GM12878 (cell line): ENCODE results near the gene TTLL11. TPM values are rescaled to one million over a fixed set of nuclear protein-coding genes. Genes with fewer than 3 reads are reported as not detected.

Experiments used
- ATAC-seq: fragments of 200-7000 bp; cut with Tn5 transposase; 3 replicates; pipeline ENCODE4 v1.9.1; 2020; ENCODE audit warnings: mild to moderate bottlenecking, moderate library complexity
- BruUV-seq: library from RNA; stranded (reverse); fragments of 400-500 nt; replicated peaks from 2 replicates; lab custom pipeline; 2021; lab: Mats Ljungman, UMichigan
- CTCF ChIA-PET: fragments of 300-600 bp; sonication (Branson Sonifier 250); formaldehyde crosslinking; extraction: SDS; loops from one replicate; lab custom pipeline; 2021; ENCODE audit warnings: inconsistent platforms; lab: Yijun Ruan, JAX
- POLR2A ChIA-PET: fragments of 350-600 bp; formaldehyde crosslinking; extraction: SDS; loops from one replicate; lab custom pipeline; 2021; ENCODE audit warnings: inconsistent platforms; lab: Charles Lee
- RAD21 ChIA-PET: fragments of 300-600 bp; sonication (Branson Sonifier 250); formaldehyde crosslinking; loops from one replicate; lab custom pipeline; 2023; ENCODE audit warnings: antibody characterized with exemption; ENCODE audit not compliant: unreplicated experiment; lab: Charles Lee
- SMC1A ChIA-PET: fragments of 300-600 bp; sonication (Branson Sonifier 250); formaldehyde crosslinking; loops from one replicate; lab custom pipeline; 2023; ENCODE audit not compliant: unreplicated experiment, uncharacterized antibody; lab: Charles Lee
- DNase-seq: peaks from one replicate; pipeline ENCODE4 v3.0.0-alpha.2; 2011; ENCODE audit warnings: low read depth, low spot score
- FAIRE-seq: peaks from 3 replicates; lab custom pipeline; 2011; peaks lifted over from hg19 to GRCh38; lab: Jason Lieb, UNC
- H2AFZ ChIP-seq: 2 replicates; pipeline ENCODE4 v1.6.0; 2011; ENCODE audit warnings: low read depth, low read length, control low read depth; ENCODE audit not compliant: control insufficient read depth
- H3K27ac ChIP-seq: 2 replicates; pipeline ENCODE4 v1.5.1; 2011; ENCODE audit warnings: control low read depth; ENCODE audit not compliant: control insufficient read depth, insufficient read depth
- H3K27me3 ChIP-seq, 2 experiments: replicated peaks in 1 of 2; 2 replicates each; pipeline versions ENCODE4 v1.6.0 to v1.6.1; 2011; ENCODE audit warnings: low read length in 1 of 2; ENCODE audit not compliant: control insufficient read depth in 2 of 2, insufficient read depth in 2 of 2
- H3K36me3 ChIP-seq, 2 experiments: 2 replicates each; pipeline ENCODE4 v1.5.1; 2011; ENCODE audit warnings: low read length in 1 of 2; ENCODE audit not compliant: control insufficient read depth in 2 of 2, insufficient read depth in 2 of 2
- H3K4me1 ChIP-seq: 2 replicates; pipeline ENCODE4 v1.6.1; 2011; ENCODE audit warnings: mild to moderate bottlenecking, low read length, moderate library complexity, mixed read lengths; ENCODE audit not compliant: control insufficient read depth, insufficient read depth
- H3K4me2 ChIP-seq: 2 replicates; pipeline ENCODE4 v1.6.0; 2011; ENCODE audit warnings: control low read depth; ENCODE audit not compliant: control insufficient read depth, insufficient read depth
- H3K4me3 ChIP-seq: fragments of 200-600 bp; sonication (generic); 2 replicates; pipeline ENCODE4 v1.5.1; 2016
- H3K79me2 ChIP-seq: 2 replicates; pipeline ENCODE4 v1.6.0; 2011; ENCODE audit warnings: low read length; ENCODE audit not compliant: control insufficient read depth, insufficient read depth
- H3K9ac ChIP-seq: 2 replicates; pipeline ENCODE4 v1.8.0; 2011; ENCODE audit warnings: low read length, control low read depth, mixed read lengths; ENCODE audit not compliant: control insufficient read depth, insufficient read depth
- H3K9me3 ChIP-seq: replicated peaks from 3 replicates; pipeline ENCODE4 v1.5.1; 2011; ENCODE audit warnings: mild to moderate bottlenecking, low read length; ENCODE audit not compliant: control insufficient read depth, insufficient read depth
- H4K20me1 ChIP-seq: 2 replicates; pipeline ENCODE4 v1.6.0; 2011; ENCODE audit not compliant: control insufficient read depth, insufficient read depth
- CREM ChIP-seq: IDR thresholded peaks from 2 replicates; pipeline ENCODE4 v1.6.1; 2014; ENCODE audit warnings: antibody characterized with exemption, low read depth
- HSF1 ChIP-seq: fragments of 150-350 bp; IDR thresholded peaks from 2 replicates; pipeline ENCODE4 v1.6.1; 2014; ENCODE audit warnings: mild to moderate bottlenecking, low read depth, low read length
- LARP7 ChIP-seq: fragments of 450-650 bp; IDR thresholded peaks from 2 replicates; pipeline ENCODE4 v1.6.1; 2017; ENCODE audit warnings: mild to moderate bottlenecking
- NFYA ChIP-seq: IDR thresholded peaks from 2 replicates; pipeline ENCODE4 v1.6.1; 2011; ENCODE audit warnings: low read depth, mild to moderate bottlenecking, low read length, improper control_type of control experiment, borderline replicate concordance
- NR2C1 ChIP-seq: fragments of 450-650 bp; IDR thresholded peaks from 2 replicates; pipeline ENCODE4 v1.6.1; 2017; ENCODE audit warnings: antibody characterized with exemption, mild to moderate bottlenecking, moderate library complexity
- PAX8 ChIP-seq: fragments of 450-650 bp; IDR thresholded peaks from 2 replicates; pipeline ENCODE4 v1.6.1; 2017; ENCODE audit warnings: mild to moderate bottlenecking, moderate library complexity
- PBX3 ChIP-seq: IDR thresholded peaks from 2 replicates; pipeline ENCODE4 v1.6.1; 2011; ENCODE audit warnings: mild to moderate bottlenecking, low read depth, low read length, moderate library complexity; ENCODE audit not compliant: insufficient replicate concordance
- USF1 ChIP-seq: IDR thresholded peaks from 2 replicates; pipeline ENCODE4 v1.6.1; 2011; ENCODE audit warnings: borderline replicate concordance, low read depth, mild to moderate bottlenecking, moderate library complexity, mixed read lengths, low read length; ENCODE audit not compliant: insufficient read depth; ENCODE audit errors: extremely low read length
- ZBTB4 ChIP-seq: fragments of 450-650 bp; formaldehyde crosslinking; IDR thresholded peaks from 2 replicates; pipeline ENCODE4 v1.4.0; 2022; ENCODE audit warnings: mild to moderate bottlenecking, moderate library complexity
- WGBS: methylation state at CpG from one replicate; pipeline ENCODE4 v1.1.6; 2016; ENCODE audit warnings: low lambda C conversion rate; ENCODE audit not compliant: insufficient replicate concordance, insufficient coverage; ENCODE audit errors: missing lambda C conversion rate; 5-methylcytosine and 5-hydroxymethylcytosine counted together
- in situ Hi-C: fragments of 300-500 bp; cut with MboI; formaldehyde crosslinking; loops from 9 replicates; pipeline ENCODE4 v1.14.3; 2018; ENCODE audit warnings: mixed read lengths
- intact Hi-C: fragments of 100-400 bp; cut with micrococcal nuclease; formaldehyde crosslinking; loops from one replicate; pipeline ENCODE4 v1.14.2; 2022; ENCODE audit not compliant: unreplicated experiment
- polyA plus RNA-seq, 11 experiments: library from polyadenylated mRNA; depleted of rRNA in 4 of 11; unstranded in 6 of 11; stranded (reverse) in 5 of 11; fragments of >200 nt; fragmentation: Nextera tagmentation in 4 of 11; fragmentation: Illumina TruSeq in 1 of 11; extraction: Ambion mirVana in 4 of 11; extraction: Trizol in 1 of 11; gene quantifications; 1 replicate in 1 of 11; 2 replicates in 10 of 11; pipeline versions ENCODE4 v1.2.1 to v1.2.3, GENCODE V29; 2011 to 2016; ENCODE audit warnings: inconsistent platforms in 2 of 11, missing spikeins in 2 of 11, low read depth in 1 of 11
- total RNA-seq, 4 experiments: library from RNA; depleted of rRNA in 3 of 4; stranded (reverse); fragments of >200 nt in 3 of 4; fragmentation: Illumina TruSeq in 1 of 4; extraction: Trizol in 1 of 4; gene quantifications; 2 replicates each; pipeline versions ENCODE4 v1.2.1 to v1.2.3, GENCODE V29; 2013 to 2021
- TF ChIP-seq, protein P1 (sequence below): fragments of 450-650 bp; IDR thresholded peaks from 2 replicates; pipeline ENCODE4 v1.6.1; 2017; ENCODE audit warnings: mild to moderate bottlenecking, low read depth, inconsistent platforms; ENCODE audit not compliant: poor library complexity, severe bottlenecking

TTLL11 gene
- total and polyA plus RNA-seq, 10 of the 15 experiments (the other 5 are each of a cell fraction or from before 2014, with no cell fraction given): 1.2 to 3.7 (median 2.9) TPM

- Histone ChIP-seq H2AFZ (no peak overlapping the region), H3K27ac (no peak overlapping the region), H3K4me2 (no peak overlapping the region), H3K36me3 (no peaks in the 10 kb centered on the region), H3K4me3 (no peak overlapping the region), H3K27me3 (peaks cover 0 to 4% of the 10 kb centered on the region in 2 experiments; a peak in 2 of 4 replicates)
- intact Hi-C loops: no loop called here
- DNase-seq (no peak), FAIRE-seq (no peak), ATAC-seq (no peak)
- ChIA-PET CTCF (no interaction called here), SMC1A (interaction anchor here (0.6 kb wide), 1 partner anchor 90 kb away, joined by 4 read pairs; no protein-coding TSS in a partner anchor)
- BruUV-seq: no TSS peak
- TF ChIP-seq ZBTB4 (CRISPR knock-in tag): no peak
- no peak for TF ChIP-seq PAX8
- no peak for TF ChIP-seq NR2C1
- TF ChIP-seq NFYA: no peak
- no peak for TF ChIP-seq HSF1
- no peak for TF ChIP-seq LARP7
- TF ChIP-seq, protein P1, sequence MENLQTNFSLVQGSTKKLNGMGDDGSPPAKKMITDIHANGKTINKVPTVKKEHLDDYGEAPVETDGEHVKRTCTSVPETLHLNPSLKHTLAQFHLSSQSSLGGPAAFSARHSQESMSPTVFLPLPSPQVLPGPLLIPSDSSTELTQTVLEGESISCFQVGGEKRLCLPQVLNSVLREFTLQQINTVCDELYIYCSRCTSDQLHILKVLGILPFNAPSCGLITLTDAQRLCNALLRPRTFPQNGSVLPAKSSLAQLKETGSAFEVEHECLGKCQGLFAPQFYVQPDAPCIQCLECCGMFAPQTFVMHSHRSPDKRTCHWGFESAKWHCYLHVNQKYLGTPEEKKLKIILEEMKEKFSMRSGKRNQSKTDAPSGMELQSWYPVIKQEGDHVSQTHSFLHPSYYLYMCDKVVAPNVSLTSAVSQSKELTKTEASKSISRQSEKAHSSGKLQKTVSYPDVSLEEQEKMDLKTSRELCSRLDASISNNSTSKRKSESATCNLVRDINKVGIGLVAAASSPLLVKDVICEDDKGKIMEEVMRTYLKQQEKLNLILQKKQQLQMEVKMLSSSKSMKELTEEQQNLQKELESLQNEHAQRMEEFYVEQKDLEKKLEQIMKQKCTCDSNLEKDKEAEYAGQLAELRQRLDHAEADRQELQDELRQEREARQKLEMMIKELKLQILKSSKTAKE: no peak
- TF ChIP-seq USF1: no peak
- no peak for TF ChIP-seq PBX3
- TF ChIP-seq CREM: no peak
- TF ChIP-seq, all 136 proteins: peak for 0
- Histone ChIP-seq H3K4me1 (peaks cover 27% of the 10 kb centered on the region), H4K20me1 (no peaks in the 10 kb centered on the region), H3K9me3 (no peaks in the 10 kb centered on the region), H3K79me2 (no peaks in the 10 kb centered on the region), H3K9ac (no peak overlapping the region)
- 42% methylated on average over 9 of the region's 9 CpGs for WGBS
- ChIA-PET POLR2A (no interaction called here), RAD21 (no interaction called here)
- in situ Hi-C loops: no loop called here
Observed at GRCh38 chr9:121837113-121837961, 255.8 kb downstream of the TTLL11 start.
